ENCODE results near the gene USP34.

DNA sequence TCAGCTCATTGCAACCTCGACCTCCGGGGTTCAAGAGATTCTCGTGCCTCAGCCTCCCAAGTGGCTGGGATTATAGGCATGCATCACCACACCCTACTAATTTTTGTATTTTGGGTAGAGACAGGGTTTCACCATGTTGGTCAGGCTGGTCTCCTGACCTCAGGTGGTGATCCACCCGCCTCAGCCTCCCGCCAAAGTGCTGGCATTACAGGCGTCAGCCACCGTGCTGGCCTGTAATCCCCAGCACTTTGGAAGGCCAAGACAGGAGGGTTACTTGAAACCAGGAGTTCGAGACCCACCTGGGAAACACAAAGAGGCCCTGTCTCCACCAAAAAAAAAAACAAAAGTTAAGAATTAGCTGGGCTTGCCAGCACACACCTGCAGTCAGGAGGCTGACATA lies 18.5 kb downstream of the USP34 start:
- TF ChIP-seq, protein P1, sequence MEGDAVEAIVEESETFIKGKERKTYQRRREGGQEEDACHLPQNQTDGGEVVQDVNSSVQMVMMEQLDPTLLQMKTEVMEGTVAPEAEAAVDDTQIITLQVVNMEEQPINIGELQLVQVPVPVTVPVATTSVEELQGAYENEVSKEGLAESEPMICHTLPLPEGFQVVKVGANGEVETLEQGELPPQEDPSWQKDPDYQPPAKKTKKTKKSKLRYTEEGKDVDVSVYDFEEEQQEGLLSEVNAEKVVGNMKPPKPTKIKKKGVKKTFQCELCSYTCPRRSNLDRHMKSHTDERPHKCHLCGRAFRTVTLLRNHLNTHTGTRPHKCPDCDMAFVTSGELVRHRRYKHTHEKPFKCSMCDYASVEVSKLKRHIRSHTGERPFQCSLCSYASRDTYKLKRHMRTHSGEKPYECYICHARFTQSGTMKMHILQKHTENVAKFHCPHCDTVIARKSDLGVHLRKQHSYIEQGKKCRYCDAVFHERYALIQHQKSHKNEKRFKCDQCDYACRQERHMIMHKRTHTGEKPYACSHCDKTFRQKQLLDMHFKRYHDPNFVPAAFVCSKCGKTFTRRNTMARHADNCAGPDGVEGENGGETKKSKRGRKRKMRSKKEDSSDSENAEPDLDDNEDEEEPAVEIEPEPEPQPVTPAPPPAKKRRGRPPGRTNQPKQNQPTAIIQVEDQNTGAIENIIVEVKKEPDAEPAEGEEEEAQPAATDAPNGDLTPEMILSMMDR (IDR thresholded peaks at IDR 0.05), result no peak
- TF ChIP-seq POLR2A (IDR thresholded peaks at IDR 0.05), result no peak
